IPS DF 4.7 (cell line): ENCODE data around the gene BFSP1.

Source experiments
- DNase-seq: peaks from one replicate; pipeline ENCODE4 v3.0.0-alpha.2; 2013; ENCODE audit warnings: low spot score; ENCODE audit errors: extremely low read depth

The BFSP1 gene

GRCh38 chr20:17499041-17499440, 32.1 kb downstream of the BFSP1 start:
- DNase-seq = no peak

GRCh38 chr20:17498641-17499040, 32.5 kb downstream of the BFSP1 start:
- DNase-seq = no peak

GRCh38 chr20:17497821-17498580, 33.2 kb downstream of the BFSP1 start:
- DNase-seq = no peak

GRCh38 chr20:17495826-17496225, 35.4 kb downstream of the BFSP1 start:
- no peak for DNase-seq

DNA sequence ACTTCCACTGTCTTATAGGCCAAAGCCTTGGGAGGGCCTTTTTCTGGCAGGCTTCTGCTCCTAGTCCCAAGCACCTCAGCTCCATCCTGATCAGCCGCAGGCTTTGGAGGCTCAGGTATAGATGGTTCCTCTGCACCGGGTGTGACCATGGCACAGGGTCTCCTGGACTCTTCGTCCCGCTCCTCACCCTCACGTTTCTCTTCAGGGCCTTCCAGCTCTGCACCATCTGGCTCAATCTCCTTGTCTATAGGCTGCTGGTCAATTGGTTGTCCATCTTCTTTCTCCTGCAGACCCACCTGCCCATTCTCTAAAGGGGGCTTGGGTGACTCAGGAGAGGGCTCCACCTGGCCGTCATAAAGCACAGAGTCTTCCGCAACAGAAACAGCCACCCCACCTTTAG, 37.0 kb downstream of the BFSP1 start:
- DNase-seq = no peak

DNA sequence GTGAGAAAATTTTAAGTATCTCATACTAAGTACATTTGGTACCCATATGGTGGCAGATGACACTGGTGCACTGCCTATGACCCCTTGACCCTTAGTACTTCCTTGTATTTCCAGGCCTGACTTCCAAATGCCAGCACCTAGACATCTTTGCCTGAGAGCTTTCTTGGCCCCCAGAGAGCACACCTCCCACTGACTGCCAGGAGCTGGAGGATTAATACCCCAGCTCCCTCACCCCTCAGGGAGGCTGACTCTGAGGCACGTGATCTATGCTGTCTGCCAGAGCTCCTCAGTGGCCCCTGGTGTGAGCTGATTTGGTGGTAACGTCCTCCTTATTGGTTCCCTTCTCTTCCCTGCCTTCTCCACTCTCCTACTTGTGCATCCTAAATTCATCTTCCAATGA, 38.0 kb downstream of the BFSP1 start:
- DNase-seq = no peak

GRCh38 chr20:17491488-17491887, 39.7 kb downstream of the BFSP1 start:
- DNase-seq = no peak

GRCh38 chr20:17491041-17491440, 40.1 kb downstream of the BFSP1 start:
- DNase-seq = no peak

DNA sequence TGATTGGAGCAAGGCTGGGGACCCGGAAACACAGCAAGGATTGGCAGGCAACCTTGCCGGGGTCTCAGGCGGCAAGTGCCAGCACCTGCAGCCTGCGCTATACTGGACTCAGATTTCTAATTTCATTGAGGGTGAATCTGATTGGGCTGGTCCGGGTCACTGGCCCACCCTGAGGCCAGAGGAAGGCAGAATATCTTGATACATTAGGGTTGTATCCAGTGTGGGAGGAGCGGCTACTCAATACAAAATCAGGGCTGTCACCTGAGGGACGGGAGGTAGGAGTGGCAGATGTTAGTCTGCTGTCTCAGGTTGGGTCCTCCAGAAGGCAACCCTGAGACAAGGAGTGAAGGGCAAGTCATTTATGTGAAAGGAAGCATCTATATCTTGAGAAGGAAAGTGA, 40.7 kb downstream of the BFSP1 start:
- DNase-seq = no peak

GRCh38 chr20:17488916-17489600, 42.1 kb downstream of the BFSP1 start:
- no peak for DNase-seq

GRCh38 chr20:17485017-17485416, 46.2 kb downstream of the BFSP1 start:
- DNase-seq = no peak

DNA sequence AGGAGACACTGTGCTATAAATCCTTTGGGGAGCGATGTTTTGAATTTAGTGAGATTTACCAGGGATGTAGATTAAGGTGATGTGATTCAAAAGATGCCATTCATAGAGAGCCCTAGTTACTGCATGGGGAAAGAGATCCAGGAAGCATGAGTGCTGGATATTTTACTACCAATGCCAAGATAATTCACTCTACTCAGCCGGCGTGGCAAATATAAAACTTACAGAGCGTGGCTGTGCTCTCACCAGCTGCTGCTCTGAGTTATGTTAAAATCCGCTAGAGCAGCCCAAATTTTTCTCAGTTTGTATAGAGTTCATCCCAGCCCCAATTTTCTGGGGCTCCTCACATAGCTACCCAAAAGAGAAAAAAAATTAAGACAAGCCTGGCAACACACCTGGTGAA, 48.6 kb downstream of the BFSP1 start:
- no peak for DNase-seq

DNA sequence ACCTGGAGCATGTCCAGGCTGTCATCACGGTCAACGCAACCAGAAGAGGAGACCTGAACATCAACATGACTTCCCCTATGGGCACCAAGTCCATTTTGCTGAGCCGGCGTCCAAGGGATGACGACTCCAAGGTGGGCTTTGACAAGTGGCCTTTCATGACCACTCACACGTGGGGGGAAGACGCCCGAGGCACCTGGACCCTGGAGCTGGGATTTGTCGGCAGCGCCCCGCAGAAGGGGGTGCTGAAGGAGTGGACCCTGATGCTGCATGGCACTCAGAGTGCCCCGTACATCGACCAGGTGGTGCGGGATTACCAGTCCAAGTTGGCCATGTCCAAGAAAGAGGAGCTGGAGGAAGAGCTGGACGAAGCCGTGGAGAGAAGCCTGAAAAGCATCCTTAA, 49.5 kb downstream of the BFSP1 start:
- no peak for DNase-seq

- DNase-seq = no peak
Observed at GRCh38 chr20:17480696-17481095, 50.5 kb downstream of the BFSP1 start.

DNA sequence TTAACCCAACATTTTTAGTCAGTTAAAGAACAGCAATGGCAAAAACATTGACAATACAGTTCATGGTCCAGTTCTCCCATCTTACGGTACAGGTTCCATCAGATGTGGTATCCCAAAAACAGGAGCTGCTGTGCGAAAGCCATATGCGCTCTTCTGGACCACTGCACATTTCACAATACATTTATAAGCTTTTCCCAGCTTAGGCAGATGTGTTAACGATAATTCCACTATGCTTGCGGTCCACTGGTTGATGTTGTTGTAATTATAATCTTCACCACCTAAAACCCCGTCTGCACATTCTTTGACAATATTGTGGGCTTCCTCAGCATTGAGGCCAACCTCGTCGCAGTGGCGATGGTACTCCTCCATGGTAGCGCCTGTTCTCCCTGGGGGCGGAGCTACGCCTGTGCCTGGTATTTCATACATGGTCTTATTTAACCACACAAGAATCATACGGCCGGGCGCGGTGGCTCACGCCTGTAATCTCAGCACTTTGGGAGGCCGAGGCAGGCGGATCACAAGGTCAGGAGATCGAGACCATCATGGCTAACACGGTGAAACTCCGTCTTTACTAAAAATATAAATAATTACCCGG, 52.0 kb downstream of the BFSP1 start:
- DNase-seq = no peak

DNA sequence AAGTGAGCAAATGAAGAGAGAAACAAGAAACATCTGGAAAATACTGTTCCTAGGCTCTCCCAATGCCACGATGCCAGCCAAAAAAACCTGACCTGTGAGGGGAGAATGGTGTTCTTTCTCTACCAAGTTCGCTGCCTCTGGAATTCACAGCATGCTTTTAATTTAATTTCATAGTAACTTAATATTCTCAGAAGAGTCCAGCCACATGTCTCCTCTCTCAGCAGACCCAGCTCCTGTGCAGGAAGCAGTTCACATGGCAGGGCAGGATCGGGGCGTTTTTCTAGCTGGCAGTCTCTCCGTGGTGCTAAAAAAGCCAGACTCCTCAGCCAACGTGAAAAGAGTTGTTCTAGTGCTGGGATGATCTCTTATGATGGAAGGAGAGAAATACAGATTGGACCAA, 57.5 kb downstream of the BFSP1 start:
- no peak for DNase-seq

DNA sequence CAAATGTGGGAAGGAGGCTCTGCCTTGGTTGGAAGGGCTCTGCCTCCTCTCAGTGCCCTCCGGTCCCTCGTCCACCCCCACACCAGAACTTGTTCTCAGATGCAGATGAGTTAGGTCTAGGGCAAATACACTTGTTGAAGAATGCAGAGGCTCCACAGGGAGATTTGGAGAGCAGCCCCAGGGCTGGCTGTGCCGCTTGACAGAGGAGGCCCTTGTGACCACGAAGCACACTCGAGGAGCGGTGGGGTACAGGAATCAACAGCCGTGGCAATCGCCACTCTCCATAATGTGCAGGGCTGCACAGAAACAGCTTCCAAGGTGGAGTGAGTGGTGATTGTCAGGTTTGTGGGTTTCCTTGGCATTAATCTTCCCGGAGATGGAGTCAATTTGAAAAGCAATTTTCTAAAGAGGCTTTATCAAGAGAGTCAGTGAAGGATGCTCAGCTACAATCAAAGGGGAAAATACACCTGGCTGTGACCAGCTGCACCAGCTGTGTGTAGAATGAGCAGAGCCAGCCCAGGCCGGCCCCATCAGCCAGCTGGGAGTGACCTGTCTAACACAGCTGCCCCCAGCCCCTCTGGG, 59.5 kb downstream of the BFSP1 start:
- DNase-seq = no peak

DNA sequence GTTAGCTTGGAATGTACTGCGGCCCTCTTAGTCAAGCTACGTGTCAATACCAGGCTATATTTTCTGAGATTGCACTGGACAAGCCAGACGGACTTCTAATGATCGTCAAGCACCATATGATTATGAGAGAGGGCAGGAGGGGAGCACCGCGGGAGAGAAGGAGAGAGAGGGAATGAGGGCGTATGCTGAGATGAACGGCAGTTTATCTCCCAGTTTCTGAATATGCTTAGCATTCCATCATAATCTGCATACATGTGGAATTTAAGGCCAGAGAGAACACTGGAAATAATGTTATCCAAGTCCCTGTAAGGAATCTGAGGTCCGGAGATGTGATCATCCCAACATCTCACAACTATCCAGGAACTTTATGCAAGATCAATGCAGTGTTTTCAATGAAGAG, 60.2 kb downstream of the BFSP1 start:
- no peak for DNase-seq

DNA sequence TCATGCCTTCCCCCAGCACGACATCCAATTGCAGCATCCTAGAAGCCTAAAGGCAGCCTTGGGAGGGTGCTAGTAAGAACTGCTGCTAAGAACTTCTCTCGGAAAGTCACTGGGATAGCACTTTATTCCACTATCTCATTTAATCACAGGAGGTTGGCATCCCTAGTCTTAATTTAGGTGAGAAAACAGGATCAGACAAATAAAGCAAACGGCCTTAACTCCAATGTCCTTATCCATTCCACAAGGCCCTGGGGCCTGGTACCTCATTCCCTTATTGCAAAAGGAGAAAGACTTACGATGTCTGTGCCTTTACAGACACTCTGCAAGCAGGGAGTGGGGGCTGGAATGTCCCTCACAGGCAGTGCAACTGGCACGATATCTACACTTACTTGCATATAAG, 60.7 kb downstream of the BFSP1 start:
- DNase-seq = no peak

DNA sequence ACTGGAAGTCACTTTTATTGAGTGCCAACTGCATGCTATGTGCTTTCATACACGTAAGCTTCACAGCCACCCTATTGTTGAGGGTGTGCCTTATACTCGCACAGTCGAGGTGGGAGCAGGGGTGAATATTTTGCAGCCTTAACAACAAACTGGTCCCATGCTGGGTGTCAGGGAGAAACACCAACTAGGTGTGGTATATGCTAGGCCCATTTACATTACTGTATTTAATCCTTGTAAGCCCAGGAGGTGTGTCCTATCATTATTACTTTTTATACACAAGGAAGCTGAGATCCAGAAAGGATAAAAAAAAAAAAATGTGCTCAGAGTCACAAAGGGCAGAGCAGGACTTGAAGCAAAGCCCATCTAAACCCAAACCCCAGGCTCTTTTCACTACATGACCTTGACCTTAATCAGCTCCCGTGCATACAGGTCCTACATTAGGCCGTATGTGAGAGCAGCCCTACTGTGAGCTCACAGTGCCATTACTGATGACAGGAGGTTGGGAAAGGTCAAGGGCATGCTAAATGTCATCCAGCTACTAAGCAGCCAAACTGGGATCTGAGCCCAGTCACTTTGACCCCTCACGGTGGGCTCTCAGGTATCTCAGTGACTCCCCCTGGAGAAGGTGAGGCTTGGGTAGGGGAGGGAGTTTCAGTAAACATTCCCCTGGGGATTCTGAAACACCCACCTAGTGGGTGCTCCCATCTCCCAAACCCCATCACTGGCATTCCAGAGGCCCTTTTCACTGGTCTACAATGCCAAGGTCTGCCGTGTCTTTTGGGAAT, 61.7 kb downstream of the BFSP1 start:
- no peak for DNase-seq

GRCh38 chr20:17468073-17468840, 62.9 kb downstream of the BFSP1 start:
- no peak for DNase-seq
